GM19099 (cell line): ENCODE results near the gene SNRNP200.

Experiments used
- POLR2A ChIP-seq: IDR thresholded peaks from 3 replicates; pipeline ENCODE4 v1.6.1; 2011; ENCODE audit warnings: low read depth; ENCODE audit not compliant: insufficient read length; ENCODE audit errors: extremely low read depth

The SNRNP200 gene

DNA sequence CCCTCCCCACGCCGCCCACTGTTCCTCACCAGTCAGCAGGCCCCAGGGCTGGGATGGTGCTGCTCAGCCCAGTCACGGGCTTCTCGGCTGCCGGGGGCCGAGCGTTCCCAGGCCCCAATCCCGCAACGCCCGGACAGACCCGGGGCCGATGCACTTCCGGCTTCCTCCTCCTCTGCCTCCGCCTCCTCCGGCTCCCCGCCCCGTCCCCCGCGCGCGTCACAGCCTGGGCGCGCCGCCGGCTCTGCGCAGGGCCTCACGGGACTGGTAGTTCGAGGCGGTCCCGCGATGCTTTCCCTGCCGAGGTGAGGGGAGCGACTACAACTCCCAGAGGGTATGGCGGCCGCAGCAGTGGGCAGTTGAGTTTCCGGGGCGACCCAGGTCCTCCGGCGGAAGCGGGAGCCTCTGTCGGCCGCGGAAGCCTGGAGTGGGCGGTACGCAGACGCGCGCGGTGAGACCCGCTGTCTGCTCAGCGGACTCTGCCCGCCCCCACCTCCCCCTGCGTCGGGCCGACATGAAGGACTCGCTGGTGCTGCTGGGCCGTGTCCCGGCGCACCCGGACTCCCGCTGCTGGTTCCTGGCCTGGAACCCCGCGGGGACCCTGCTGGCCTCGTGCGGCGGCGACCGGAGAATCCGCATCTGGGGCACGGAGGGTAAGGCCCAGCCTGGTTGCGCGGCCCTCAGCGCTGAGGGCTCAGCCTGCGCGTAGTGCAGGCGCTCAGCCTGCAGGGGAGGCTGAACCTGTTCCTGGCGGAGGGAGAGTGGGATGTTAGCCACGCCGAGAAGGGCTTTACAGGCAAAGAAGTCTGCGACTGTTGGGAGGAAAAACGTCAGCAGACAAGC, 39.3 kb downstream of the SNRNP200 start, which contains the start of the genes CIAO1 and TMEM127:
Gene CIAO1, plus strand, starts transcription at position 386 of the 840 bp plus-strand sequence. Its CDS starts 126 bp downstream, at position 512.
Gene TMEM127, minus strand, starts transcription at position 158 of the 840 bp plus-strand sequence. CDS start 616 bp downstream, outside the sequence.
- TF ChIP-seq POLR2A = peak; percentile 88

DNA sequence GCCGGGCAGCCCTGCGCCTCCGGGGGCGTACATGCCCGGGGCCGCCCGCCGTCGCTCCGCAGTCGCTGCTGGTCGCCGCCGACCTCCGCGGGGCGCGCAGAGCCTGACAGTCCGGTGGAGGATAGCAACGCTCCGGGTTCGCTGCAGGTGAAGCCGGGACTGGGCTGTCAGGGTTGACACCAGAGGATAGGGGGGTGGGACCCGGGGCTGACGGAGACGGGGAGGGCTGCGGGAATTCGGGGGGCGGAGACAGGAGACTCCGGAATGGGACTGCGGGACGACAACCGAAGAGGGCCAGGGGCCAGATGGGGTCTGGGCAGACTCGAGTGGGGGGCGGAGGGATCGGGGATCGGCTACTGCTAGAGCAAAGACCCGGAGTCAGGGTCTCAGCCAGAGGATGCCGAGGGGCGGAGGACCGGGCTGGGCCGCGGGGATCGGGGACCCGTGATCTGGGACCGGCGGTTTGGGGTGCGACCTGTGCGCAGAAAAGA, 40.0 kb downstream of the SNRNP200 start:
- TF ChIP-seq POLR2A = no peak

DNA sequence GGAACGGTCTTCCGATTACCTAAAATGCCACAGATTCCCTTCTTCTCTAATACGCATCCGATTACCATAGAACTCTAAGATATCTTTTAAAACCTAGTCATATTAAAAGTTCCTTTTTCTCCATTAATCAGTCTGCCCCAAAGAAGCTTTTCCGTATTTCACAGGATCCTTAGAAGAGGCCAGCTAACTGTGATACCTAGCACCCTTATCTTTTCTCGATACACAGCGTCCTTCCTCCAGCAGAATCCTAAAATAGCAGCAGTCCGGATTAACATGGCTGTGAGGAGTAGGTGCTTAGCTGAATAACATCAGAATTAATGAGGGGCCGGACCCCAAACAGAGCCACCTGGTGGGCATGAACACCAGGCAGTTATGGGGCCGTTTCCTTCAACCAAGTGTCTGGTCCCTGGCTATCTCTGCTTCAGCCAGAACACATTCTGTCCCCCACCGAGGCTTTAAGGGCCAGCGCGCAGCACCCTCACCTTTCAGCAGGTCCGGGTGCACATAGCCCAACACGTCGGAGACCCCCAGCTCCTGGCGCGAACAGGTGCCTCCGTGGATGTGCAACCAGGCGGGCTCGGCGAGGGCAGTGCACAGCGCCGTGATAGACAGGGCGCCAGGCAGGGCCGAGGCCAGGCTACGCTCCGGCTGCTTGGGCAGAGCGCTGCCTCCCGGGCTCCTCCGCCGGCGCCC, 40.5 kb downstream of the SNRNP200 start:
- TF ChIP-seq POLR2A = no peak

DNA sequence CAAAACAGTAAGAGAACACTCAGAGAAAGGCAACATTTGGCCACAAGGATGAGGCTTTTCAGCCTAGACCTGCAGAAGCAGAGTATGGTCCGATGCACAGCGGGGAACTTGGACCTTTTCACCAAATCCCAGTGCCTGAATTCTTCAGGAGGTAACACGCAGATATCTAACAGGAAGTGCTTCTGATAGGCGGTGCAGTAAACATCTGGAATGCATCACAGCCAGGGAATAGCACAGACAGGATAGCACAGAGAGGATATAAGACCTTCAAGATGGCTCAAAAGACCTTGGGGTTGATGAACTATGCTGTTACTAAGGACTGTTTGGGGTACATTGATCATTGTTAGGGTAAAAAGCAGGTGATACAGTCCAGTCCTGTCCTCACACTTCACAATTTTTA, 41.3 kb downstream of the SNRNP200 start:
- TF ChIP-seq POLR2A = no peak

DNA sequence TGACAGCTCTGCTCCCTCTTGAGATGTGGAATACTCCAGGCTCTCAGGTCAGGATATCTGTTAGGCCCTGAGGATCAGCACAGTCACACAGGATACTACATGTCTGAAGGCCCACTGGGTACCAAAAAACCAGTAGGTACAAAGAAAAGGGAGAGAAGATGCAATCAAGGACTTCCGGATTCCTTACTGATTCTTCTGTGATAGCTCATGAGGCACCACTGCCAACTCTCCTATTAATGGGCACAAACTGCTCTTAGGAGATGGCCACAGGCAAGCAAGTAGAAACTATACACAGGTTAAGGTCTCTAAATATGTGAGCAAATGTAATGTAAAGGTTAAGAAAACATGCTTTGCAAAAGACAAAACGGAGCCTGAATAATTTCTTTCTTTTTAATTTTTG, 43.0 kb downstream of the SNRNP200 start:
- no peak for TF ChIP-seq POLR2A

DNA sequence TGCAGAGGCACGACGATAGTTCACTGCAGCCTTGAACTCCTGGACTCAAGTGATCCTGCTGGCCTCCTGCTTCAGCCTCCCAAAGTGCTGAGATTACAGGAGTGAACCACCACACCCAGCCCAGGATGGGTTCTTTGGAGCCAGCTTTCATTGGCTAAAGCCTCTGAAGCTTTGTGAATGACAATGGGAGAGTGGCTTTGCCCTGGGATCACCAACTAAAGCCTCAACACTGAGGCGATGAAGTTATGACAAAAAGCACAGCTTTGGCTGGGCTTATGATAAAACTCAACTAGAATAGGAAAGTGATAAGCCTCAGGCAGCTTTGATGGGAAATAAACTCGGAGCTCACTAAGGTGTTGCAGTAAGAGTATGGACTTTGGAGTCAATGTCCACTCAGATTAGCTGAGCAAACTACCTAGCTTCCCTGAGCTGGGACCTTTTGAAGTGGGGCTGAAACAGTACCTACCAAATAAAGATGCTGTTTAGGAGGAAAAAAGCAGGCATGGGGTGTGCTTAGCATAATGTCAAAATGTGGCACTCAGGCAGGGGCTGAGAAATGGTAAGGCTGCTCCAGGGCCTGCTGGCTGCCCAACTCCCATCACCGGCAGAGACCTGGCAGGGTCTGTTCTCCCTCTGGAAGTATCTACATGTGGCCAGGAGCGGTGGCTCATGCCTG, 43.9 kb downstream of the SNRNP200 start:
- TF ChIP-seq POLR2A = no peak

DNA sequence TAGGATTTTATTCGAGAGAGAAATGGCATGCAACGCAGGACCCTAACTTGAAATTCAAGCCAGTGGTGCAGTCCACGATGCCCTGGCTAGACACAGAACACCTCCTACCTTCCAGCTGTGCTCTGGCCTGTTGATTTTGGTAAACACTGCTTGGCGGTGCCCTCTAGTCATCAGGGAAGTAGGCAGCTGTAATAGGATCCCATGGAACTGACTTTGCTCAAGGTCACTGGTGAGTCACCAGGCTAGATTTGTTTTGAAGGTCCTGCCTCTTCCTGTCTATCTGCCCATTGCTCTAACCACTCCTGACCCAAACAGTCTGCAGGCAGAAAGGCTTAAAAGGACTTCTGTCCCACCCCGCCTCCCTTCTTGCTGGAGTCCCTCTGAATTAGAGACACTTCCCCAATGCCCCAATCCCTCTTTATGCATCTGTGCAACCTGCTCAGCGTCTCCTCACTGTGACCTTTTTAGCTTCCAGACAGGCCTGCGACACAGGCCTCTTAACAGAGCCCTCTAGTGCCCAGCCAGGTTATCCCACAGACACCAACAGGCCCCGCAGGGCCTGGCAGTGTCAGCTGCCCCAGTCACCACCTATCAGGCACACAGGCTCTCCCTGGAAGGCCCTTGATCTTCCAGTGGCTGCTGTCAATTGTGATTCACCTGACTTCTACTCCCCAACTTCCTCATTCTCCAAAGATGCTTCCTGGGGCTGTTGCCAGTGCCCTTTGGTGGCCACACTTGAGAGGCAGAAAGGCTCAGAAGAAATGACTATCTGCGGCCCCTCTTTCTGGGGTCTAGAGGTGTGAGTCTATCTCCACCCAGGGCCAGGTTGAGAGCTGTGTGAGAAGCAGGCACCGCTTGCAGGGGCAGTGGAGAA, 44.7 kb downstream of the SNRNP200 start:
- no peak for TF ChIP-seq POLR2A

DNA sequence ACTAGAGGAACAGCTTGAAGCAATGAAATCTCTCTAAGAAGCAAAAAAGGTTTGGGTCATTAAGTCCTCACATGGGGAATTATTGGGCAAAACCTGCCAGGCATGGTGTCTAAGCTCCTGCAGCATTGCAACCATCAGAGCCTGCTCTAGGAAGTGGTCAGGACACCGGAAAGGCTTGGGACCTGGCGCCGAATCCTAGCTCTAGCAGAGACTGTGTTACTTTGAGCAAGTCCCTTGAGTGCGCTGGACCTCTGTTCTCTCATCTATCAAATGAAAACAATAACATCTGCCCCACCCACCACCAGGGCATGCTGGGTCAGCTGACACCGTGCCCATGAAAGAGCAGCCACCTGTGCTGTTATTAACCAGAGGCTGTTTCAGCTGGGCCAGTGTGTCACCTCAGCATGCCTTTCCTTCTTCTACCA, 45.8 kb downstream of the SNRNP200 start:
- no peak for TF ChIP-seq POLR2A

DNA sequence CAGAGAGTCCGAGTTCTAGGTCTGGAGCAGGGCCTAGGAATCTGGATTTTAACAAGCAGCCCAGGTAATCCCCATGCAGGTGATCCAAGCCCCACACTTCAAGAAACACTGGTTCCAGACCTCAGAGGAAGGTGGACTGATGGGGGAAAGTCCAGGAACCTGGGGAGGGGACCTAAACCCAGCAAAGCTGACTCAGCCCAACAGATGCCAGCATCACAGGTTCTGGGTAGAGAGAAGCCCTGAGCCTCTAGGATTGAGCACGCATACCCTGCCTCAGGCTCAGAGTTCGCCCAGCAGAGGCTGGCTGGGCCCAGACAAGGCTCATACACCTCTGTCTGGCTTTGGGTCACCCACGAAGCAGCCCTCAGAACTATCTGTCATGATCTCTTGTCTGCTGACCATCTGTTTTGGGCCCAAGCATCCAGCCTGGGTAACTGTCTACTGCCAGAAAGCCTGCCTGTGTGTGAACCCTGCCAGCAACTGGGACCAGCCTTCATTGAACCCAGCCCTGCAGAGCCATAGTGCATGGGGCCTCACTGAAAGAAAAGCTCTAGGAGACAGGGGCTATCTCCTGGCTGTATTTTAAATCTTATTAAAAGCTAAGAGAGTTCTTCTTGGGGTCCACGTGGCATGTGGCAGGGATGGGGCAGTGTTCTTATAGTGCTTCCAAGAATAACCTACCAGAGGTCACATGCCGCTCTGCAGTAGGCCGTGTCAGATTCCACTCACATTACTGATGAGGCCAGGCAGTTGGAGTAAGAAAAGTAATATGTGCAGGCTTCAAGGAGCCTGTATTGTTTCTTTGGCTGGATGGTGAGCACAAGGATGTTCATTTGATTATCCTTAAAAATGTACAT, 47.0 kb downstream of the SNRNP200 start:
- no peak for TF ChIP-seq POLR2A

DNA sequence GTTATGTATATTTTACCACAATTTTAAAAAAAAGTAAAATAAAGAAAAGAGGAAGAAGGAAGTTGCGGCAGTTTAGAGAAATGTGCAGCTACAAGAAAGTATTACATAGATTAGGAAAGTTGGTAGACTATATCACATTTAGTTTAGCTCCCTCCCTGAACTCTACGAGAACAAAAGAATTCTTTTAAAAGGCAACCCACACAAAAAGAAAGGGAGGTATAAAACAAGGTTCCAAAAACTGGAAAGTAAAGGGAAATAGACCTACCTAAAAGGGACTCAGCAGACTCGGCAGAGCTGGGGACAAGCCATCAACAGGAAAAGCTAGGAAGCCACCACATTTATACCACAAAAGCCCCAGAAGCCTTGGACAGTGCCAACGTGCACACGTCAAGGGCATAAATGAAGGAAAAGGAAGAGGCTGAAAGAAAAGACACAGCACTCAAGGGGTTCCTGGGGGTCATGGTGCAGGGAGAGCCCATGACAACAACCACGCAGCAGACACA, 48.7 kb downstream of the SNRNP200 start:
- no peak for TF ChIP-seq POLR2A

DNA sequence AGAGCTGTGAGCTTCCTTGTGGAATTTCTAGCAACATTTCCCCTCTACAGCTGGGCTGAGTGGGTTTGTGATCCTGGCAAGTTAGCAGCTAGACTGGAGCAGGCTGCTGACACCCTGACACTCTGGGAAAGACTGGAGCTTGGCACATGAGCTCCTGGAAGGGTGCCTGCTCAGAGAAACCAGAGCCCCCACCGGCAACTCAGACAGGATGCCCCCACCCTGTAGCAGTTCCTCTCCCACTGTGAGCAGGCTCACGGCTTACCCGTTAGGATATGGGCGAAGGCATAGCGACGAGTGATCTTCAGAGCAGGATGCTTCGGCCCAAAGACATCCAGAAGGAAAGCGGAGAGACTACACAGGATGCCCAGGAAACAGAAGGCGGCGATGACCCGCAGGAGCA, 50.8 kb downstream of the SNRNP200 start:
- no peak for TF ChIP-seq POLR2A

DNA sequence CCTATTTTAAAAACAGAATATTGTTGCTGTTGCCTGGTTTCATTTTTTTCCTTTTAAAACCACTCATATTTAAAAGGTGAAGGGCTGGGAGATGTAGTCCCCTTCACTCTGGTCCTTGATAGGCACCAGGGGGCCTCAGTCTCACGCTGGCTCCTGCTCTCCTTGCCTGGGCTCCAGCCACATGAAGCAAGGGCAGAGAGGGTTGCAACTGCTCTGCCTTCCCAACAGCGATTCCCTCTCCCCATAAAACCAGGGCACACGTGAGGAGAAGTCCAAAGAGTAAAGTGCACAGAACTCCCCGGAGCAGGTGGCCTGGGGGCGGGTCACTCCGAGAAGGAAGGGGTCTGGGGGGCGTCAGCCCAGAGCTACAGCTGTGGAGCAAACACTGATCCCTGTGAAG, 52.3 kb downstream of the SNRNP200 start:
- no peak for TF ChIP-seq POLR2A

DNA sequence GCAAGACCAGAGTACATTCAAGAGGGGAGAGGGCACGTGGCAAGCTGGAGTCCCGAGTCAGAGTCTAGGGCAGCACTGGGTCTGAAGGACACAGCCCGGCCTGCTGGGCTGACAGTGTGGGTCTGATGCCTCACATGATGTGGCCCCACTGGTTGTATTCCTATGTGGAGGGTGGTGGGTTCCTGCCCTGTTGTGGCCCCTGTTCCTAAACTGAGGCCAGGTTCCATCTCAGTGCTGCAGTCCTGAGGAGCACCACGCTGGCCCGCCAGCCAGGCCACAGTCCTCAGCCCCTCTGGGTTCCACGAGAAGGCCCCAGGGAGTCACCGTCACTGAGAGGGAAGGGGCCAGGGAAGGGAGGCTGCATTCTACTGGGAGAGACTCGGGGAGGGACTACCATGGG, 52.8 kb downstream of the SNRNP200 start:
- no peak for TF ChIP-seq POLR2A
